Nephron progenitor cell (in vitro differentiated cells): Measurements from ENCODE around the gene KANSL1.
A peak's percentile ranks its signal among the peaks of the same experiment; 100 is the strongest.

Experiments
- DNase-seq: peaks from one replicate; pipeline ENCODE4 v3.0.0; 2021
- H3K27ac Mint-ChIP-seq: 2 replicates; pipeline ENCODE4 v1.8.0; 2021; ENCODE audit warnings: mild to moderate bottlenecking, moderate library complexity, mixed read lengths
- H3K27me3 Mint-ChIP-seq: 2 replicates; pipeline ENCODE4 v1.8.0; 2021; ENCODE audit warnings: mild to moderate bottlenecking, low read depth, mixed read lengths; ENCODE audit not compliant: poor library complexity
- H3K36me3 Mint-ChIP-seq: 2 replicates; pipeline ENCODE4 v1.8.0; 2021; ENCODE audit warnings: low read depth, mixed read lengths
- H3K4me1 Mint-ChIP-seq: 2 replicates; pipeline ENCODE4 v1.8.0; 2021; ENCODE audit warnings: mixed read lengths
- H3K4me3 Mint-ChIP-seq: 2 replicates; pipeline ENCODE4 v1.8.0; 2021; ENCODE audit warnings: mild to moderate bottlenecking, moderate library complexity, mixed read lengths
- H3K9me3 Mint-ChIP-seq: 2 replicates; pipeline ENCODE4 v1.8.0; 2021; ENCODE audit warnings: mild to moderate bottlenecking, moderate library complexity, mixed read lengths
- TF ChIP-seq, protein P1 (sequence below): fragments of 200-600 bp; sonication (generic); IDR thresholded peaks from 2 replicates; pipeline ENCODE4 v1.5.0; 2021; ENCODE audit warnings: antibody characterized with exemption

Gene KANSL1

GRCh38 chr17:46198233-46198632 is 5.0 kb upstream of the KANSL1 start:
- Mint-ChIP-seq H3K27ac (no peak overlapping the region), H3K9me3 (peaks cover 36% of the 10 kb centered on the region), H3K27me3 (peaks cover 3% of the 10 kb centered on the region), H3K4me3 (no peak overlapping the region), H3K36me3 (peaks cover 62% of the 10 kb centered on the region), H3K4me1 (peaks cover 12% of the 10 kb centered on the region)
- DNase-seq, result no peak
- TF ChIP-seq, protein P1, sequence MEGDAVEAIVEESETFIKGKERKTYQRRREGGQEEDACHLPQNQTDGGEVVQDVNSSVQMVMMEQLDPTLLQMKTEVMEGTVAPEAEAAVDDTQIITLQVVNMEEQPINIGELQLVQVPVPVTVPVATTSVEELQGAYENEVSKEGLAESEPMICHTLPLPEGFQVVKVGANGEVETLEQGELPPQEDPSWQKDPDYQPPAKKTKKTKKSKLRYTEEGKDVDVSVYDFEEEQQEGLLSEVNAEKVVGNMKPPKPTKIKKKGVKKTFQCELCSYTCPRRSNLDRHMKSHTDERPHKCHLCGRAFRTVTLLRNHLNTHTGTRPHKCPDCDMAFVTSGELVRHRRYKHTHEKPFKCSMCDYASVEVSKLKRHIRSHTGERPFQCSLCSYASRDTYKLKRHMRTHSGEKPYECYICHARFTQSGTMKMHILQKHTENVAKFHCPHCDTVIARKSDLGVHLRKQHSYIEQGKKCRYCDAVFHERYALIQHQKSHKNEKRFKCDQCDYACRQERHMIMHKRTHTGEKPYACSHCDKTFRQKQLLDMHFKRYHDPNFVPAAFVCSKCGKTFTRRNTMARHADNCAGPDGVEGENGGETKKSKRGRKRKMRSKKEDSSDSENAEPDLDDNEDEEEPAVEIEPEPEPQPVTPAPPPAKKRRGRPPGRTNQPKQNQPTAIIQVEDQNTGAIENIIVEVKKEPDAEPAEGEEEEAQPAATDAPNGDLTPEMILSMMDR, result no peak

- Mint-ChIP-seq H3K4me1 (peaks cover 12% of the 10 kb centered on the region), H3K27me3 (peaks cover 3% of the 10 kb centered on the region), H3K36me3 (peaks cover 55% of the 10 kb centered on the region), H3K4me3 (no peak overlapping the region), H3K9me3 (peaks cover 33% of the 10 kb centered on the region), H3K27ac (no peak overlapping the region)
- TF ChIP-seq, protein P1, result no peak
- no peak for DNase-seq
Observed at GRCh38 chr17:46197530-46197929, 4.3 kb upstream of the KANSL1 start.

DNA sequence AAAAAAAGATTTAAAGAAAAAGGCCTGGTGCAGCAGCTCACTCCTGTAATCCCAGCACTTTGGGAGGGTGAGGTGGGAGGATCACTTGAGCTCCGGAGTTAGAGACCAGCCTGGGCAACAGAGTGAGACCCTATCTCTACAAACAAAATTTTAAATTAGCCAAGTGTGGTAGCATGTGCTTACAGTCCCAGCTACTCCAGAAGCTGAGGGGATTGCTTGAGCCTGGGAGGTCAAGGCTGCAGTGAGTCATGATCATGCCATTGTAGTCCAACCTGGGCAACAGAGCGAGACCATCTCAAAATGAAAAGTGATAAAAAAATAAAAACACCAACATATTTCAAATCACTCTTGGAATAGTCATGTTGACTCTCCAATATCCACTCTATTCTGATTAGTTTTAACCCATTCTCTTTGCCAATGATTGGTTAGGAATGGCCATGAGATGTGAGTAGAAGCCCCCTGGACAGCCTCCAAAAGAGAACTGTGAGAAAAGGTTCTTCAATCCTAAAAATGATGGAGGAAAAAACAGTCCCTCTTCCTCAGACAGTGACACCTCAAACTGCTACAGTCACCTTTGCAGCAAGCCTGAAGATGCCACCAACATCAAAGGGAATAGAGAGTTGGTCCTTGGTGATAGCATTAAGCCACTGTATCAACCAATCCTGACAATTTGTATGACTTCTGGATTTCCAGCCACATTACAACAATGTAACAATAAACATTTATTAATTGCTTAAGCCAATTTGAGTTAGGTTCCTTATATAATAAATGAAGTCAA is 2.9 kb upstream of the KANSL1 start:
- no peak for DNase-seq
- H3K9me3 Mint-ChIP-seq, result peaks cover 28% of the 10 kb centered on the region
- peak overlapping the region; percentile 68 for H3K27ac Mint-ChIP-seq
- H3K36me3 Mint-ChIP-seq, result peaks cover 40% of the 10 kb centered on the region
- H3K4me1 Mint-ChIP-seq, result peaks cover 18% of the 10 kb centered on the region
- peaks cover 3% of the 10 kb centered on the region for H3K27me3 Mint-ChIP-seq
- no peak overlapping the region for H3K4me3 Mint-ChIP-seq
- TF ChIP-seq, protein P1, result no peak

- H3K27ac Mint-ChIP-seq, result peak overlapping the region; percentile 68
- peaks cover 3% of the 10 kb centered on the region for H3K27me3 Mint-ChIP-seq
- H3K4me1 Mint-ChIP-seq, result peaks cover 22% of the 10 kb centered on the region
- H3K9me3 Mint-ChIP-seq, result peaks cover 24% of the 10 kb centered on the region
- no peak overlapping the region for H3K4me3 Mint-ChIP-seq
- DNase-seq, result no peak
- H3K36me3 Mint-ChIP-seq, result peaks cover 33% of the 10 kb centered on the region
- TF ChIP-seq, protein P1, result no peak
Observed at GRCh38 chr17:46195217-46195855, 2.1 kb upstream of the KANSL1 start.

- peak; percentile 22 for DNase-seq
Observed at GRCh38 chr17:46194393-46195216, 1.4 kb upstream of the KANSL1 start.

More at GRCh38 chr17:46194393-46195216, 1.4 kb upstream of the KANSL1 start:
- Mint-ChIP-seq H3K36me3 (peaks cover 26% of the 10 kb centered on the region), H3K27me3 (peaks cover 3% of the 10 kb centered on the region), H3K9me3 (peaks cover 19% of the 10 kb centered on the region), H3K27ac (peak overlapping the region; percentile 94), H3K4me1 (peaks cover 30% of the 10 kb centered on the region), H3K4me3 (peak overlapping the region; percentile 72)
- TF ChIP-seq, protein P1, result peak; percentile 67
